Glutamatergic neuron (in vitro differentiated cells): ENCODE data around the gene SMC6. TPM values are rescaled to one million over a fixed set of nuclear protein-coding genes. Genes with fewer than 3 reads are reported as not detected.

Experiments
- DNase-seq: peaks from one replicate; pipeline ENCODE4 v3.0.0; 2022
- H3K27ac Mint-ChIP-seq: one replicate; pipeline ENCODE4 v1.8.0; 2020; ENCODE audit warnings: mild to moderate bottlenecking, mixed read lengths, inconsistent platforms; ENCODE audit not compliant: unreplicated experiment
- H3K27me3 Mint-ChIP-seq: one replicate; pipeline ENCODE4 v1.8.0; 2020; ENCODE audit warnings: mild to moderate bottlenecking, moderate library complexity, mixed read lengths, inconsistent platforms; ENCODE audit not compliant: unreplicated experiment
- H3K36me3 Mint-ChIP-seq: one replicate; pipeline ENCODE4 v1.8.0; 2020; ENCODE audit warnings: mild to moderate bottlenecking, mixed read lengths, inconsistent platforms; ENCODE audit not compliant: unreplicated experiment
- H3K4me1 Mint-ChIP-seq: one replicate; pipeline ENCODE4 v1.8.0; 2020; ENCODE audit warnings: mild to moderate bottlenecking, low read depth, mixed read lengths, inconsistent platforms; ENCODE audit not compliant: unreplicated experiment
- H3K4me3 Mint-ChIP-seq: one replicate; pipeline ENCODE4 v1.8.0; 2020; ENCODE audit warnings: mild to moderate bottlenecking, mixed read lengths, inconsistent platforms; ENCODE audit not compliant: unreplicated experiment
- H3K9me3 Mint-ChIP-seq: one replicate; pipeline ENCODE4 v1.8.0; 2020; ENCODE audit warnings: mild to moderate bottlenecking, moderate library complexity, mixed read lengths, inconsistent platforms; ENCODE audit not compliant: unreplicated experiment
- CTCF ChIP-seq: fragments of 200-600 bp; sonication (generic); IDR thresholded peaks from one replicate; pipeline ENCODE4 v1.5.0; 2021; ENCODE audit not compliant: partially characterized antibody, unreplicated experiment
- total RNA-seq: library from RNA; stranded (reverse); fragmentation: NEBNext Ultra II Directional; extraction: Animal tissue kit (Norgen Biotek cat#: 25700); gene quantifications from one replicate; pipeline ENCODE4 v1.2.1, GENCODE V29; 2021; ENCODE audit not compliant: unreplicated experiment

SMC6 gene
- total RNA-seq, 1 donor from 2014 or later, result 61.4 TPM

GRCh38 chr2:17680119-17680518, 73.5 kb downstream of the SMC6 start:
- peaks cover 10% of the 10 kb centered on the region for H3K4me1 Mint-ChIP-seq

GRCh38 chr2:17674817-17675216, 78.8 kb downstream of the SMC6 start:
- H3K27ac Mint-ChIP-seq, result no peak overlapping the region
- no peaks in the 10 kb centered on the region for H3K36me3 Mint-ChIP-seq
- H3K4me3 Mint-ChIP-seq, result no peak overlapping the region
- H3K27me3 Mint-ChIP-seq, result no peaks in the 10 kb centered on the region
- DNase-seq, result no peak
- no peaks in the 10 kb centered on the region for H3K4me1 Mint-ChIP-seq
- TF ChIP-seq CTCF, result no peak
- no peaks in the 10 kb centered on the region for H3K9me3 Mint-ChIP-seq

More at GRCh38 chr2:17680119-17680518, 73.5 kb downstream of the SMC6 start:
- no peaks in the 10 kb centered on the region for H3K9me3 Mint-ChIP-seq
- no peak overlapping the region for H3K27ac Mint-ChIP-seq
- H3K36me3 Mint-ChIP-seq, result no peaks in the 10 kb centered on the region
- TF ChIP-seq CTCF, result no peak
- H3K27me3 Mint-ChIP-seq, result peaks cover 2% of the 10 kb centered on the region
- DNase-seq, result no peak
- no peak overlapping the region for H3K4me3 Mint-ChIP-seq

- H3K4me1 Mint-ChIP-seq, result no peaks in the 10 kb centered on the region
- H3K36me3 Mint-ChIP-seq, result no peaks in the 10 kb centered on the region
- no peak overlapping the region for H3K4me3 Mint-ChIP-seq
- no peaks in the 10 kb centered on the region for H3K9me3 Mint-ChIP-seq
- no peak for DNase-seq
- H3K27me3 Mint-ChIP-seq, result no peaks in the 10 kb centered on the region
- no peak overlapping the region for H3K27ac Mint-ChIP-seq
- TF ChIP-seq CTCF, result peak; percentile 16
These were observed 80.9 kb downstream of the SMC6 start for GRCh38 chr2:17672583-17673317.

- Mint-ChIP-seq H3K36me3 (no peaks in the 10 kb centered on the region), H3K4me3 (no peak overlapping the region)
These were observed 85.7 kb downstream of the SMC6 start for GRCh38 chr2:17667898-17668297.

More at GRCh38 chr2:17667898-17668297, 85.7 kb downstream of the SMC6 start:
- Mint-ChIP-seq H3K4me1 (no peaks in the 10 kb centered on the region), H3K9me3 (no peaks in the 10 kb centered on the region), H3K27ac (no peak overlapping the region), H3K27me3 (no peaks in the 10 kb centered on the region)
- no peak for TF ChIP-seq CTCF
- no peak for DNase-seq
